Stimulated activated CD4-positive, alpha-beta T cell treated with anti-CD3 and anti-CD28 coated beads, TNF-alpha, amount 100 ng/mL, for 1 hour (primary cell): ENCODE results near the gene LBX2.

Experiments
- DNase-seq, 3 donors: peaks; one replicate each; pipeline ENCODE4 v3.0.0-alpha.2; 2020; ENCODE audit warnings: low read depth in 3 of 3, low spot score in 1 of 3

LBX2 gene, protein sequence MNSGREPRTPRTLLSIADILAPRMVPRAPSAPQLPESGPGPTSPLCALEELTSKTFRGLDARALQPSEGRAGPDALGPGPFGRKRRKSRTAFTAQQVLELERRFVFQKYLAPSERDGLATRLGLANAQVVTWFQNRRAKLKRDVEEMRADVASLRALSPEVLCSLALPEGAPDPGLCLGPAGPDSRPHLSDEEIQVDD

DNA sequence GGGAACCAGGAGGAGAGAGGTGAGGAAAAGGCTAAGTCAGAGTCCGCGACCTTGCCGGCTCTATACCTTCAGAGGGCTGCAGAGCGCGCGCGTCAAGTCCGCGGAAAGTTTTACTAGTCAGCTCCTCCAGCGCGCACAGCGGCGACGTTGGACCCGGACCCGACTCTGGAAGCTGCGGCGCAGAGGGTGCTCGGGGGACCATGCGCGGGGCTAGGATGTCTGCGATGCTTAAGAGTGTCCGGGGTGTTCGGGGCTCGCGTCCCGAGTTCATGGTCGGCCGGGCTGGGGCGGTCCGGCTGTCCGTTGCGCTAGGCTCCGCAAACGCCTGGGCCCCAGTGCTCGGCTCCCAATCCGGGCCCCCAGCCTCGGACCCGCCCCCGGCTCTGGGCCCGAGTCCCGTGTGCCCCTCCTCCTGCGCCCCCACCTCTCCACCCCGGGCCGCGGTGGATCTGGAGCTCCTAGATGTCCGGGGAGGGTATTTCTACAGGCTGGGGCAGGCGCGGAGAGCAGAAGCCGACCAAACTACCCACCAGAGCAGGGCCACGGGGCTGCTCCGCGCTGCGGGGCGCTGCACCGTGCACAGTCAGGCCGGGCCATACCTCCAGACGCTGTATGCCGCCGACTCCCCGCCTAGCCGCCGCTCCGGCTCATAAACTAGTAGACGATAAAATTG lies at the start of gene LBX2:
Gene LBX2, minus strand, starts transcription at position 337 of the 673 bp plus-strand sequence. Its CDS starts 66 bp downstream, at position 271.
- no peak for DNase-seq

DNA sequence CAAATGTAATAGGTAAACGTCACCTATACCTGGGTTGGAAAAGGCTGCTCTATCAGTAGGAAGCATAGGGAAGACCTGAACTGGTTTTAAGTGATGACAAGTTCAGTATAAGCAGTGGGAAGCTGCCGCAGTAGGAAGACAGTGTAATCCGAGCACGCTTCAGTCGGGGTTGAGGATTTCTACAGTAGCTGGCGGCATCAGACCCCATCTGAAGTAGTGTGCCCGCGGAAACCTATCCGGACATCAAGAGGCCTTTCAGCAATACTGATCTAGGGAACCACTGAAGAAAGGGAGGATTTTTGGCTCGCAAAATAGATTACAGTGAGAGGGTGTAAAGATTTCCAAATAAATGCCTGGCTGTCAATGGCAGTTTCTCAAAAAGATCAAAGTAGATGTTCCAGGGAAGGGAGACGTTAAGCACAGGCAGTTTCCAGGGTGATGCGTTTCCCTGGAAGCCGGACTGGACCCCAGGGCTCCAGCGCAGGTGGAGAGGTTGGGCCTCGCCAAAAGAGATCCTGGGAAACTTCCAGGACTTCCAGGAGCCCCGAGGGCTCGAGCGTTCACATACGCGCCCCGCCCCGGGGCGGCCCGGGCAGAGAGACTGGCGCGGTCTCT lies 49.0 kb upstream of the LBX2 start:
- DNase-seq = no peak

DNA sequence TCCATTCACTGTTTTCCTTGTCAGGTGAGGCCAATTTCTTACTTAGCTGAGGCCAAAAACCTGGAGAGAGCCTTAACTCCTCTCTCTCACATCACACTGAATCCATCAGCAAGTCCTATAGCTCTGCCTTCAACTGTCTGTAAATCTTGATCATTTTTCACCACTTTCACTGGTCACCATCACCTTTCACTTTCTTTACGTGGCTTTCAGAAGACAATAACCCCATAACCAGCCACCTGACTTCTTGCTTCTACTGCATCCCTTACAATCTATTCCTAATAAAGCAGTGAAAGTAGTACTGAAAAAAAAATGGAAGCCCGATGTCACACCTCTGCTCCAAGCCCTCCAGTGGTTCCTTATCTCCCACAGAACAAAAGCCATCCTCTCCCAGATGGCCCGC lies 46.6 kb upstream of the LBX2 start:
- DNase-seq = no peak

DNA sequence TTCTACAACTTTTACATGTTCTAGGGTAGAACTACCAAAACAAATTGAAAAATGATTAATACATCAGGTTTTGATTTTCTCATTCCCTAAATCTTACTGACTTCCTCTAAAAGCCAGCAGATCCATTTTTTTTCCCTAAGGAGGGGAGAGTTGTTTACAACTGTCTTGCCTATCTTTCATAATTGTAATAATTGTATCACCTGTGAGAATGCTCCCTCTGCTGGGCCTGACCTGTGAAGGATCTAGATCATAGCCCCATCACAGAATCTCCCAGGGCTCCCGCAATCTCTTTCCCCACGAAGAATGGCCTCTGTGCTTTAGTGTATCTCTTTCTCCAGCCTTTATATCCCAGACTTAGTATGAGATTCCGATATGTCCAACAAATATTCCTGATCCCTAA lies 45.2 kb upstream of the LBX2 start:
- DNase-seq = no peak

DNA sequence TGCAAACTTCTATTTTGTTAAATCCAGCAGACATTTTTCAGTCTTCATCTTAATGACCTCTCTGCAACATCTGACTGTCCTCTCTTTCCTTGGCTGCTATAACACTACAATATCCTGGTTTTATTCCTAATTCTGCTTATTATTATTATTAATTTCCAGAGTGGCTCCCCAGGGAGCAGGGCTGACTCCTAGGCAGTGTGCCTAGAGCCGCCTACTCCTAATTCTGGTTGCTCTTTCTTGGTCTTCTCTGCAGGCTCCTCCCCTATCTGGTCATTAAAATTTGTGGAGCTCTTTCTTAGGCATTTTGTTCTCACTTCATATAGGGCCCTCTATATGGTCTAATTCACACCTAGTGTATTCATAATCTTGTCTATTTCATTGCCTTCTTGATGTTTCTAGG lies 43.6 kb upstream of the LBX2 start:
- DNase-seq = no peak

DNA sequence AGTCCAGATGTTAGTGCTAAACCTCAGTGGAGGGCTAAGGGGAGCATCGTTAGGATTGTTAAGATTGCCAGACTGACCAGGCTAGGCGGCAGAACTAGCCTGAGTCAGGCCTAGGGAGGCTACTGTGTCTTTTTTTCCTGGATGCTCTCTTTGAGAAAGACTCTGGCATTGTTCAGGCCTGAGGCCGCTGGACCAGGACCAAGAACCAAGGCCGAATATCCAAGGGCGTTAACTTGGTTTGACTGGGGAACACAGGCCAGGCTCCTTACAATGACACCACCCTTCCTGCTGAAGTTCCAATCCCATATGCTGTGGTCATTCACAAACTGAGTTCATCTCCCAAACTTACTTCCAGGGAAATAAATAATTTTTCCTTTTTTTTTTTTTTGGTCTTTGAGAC lies 40.9 kb upstream of the LBX2 start:
- DNase-seq = no peak

DNA sequence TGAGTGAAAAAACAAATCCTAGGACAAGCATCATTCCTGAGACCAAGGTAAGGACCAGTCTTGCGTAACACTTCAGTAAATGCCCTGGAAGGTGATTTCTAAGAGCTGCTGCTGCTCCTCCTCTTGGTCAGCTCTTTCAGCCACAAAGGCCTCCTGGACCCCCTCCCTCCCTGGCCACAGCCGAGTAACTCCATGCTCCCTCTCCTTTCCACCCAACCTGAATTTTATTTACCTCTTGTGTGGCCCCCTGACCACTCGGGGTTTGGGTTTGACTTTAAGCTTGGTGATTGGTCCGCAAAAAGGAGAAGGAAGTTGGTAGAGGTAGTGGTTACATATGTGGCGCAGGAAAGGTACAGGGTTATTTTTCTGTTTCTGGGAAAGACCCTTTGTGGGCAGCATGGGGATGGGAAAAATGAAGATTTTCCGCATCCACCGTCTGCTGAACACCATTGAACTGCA lies 39.5 kb upstream of the LBX2 start:
- DNase-seq = no peak

DNA sequence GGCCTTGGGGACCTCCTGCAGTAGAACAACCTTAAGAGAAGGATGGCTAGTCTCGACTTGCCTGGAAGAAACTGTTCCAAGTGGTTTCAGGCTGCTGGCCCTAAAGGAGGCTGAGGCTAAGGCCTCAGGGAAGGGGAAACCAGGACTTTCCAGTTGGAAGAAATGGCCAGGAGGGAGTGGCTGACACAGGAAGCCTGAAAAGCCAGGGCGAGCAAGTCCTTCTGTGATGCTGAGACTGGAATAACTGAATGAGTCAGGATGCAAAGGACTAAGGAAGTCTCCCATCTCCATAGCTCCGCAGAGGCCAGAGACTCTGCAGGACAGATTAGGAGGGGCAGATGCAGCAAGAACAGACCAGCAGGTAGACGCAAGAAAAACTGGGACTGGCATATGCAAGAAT lies 37.7 kb upstream of the LBX2 start:
- DNase-seq = no peak

DNA sequence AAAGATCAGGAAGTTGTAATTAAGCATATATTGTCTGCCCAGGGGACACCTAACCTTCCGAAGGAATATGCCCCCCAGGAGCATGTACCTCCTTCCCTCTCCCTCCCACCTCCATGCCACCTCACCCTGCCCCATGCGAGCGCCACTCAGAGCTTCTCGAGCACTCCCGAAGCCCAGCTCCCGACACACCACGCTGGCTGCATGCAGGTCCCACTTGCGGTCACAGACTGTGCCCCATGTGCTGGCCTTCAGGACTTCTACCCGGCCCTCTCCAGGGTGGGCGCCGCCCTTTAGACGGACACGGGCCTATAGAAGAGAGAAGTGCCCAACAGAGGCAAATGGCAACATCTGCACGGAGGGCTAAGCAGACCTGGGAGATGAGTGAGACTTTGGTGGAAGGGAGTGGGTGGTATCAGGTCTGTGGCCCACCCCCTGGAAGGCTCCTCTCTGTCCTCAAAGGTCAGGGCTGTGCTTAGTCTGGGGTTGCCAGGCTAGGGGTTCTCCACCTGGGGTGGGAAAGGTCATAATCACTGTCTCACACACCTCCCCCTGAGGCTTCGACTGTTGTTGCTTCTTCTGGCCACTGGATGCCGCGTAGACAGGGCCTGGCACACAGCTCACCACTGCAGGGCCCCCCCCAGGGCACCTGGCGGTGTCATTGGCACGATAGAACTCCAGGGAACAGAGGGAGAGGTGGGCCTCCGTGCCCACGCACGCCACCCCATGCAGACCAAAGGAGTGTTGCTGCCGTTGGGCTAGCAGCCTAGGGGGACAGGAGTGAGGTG lies 37.0 kb upstream of the LBX2 start:
- DNase-seq = no peak

DNA sequence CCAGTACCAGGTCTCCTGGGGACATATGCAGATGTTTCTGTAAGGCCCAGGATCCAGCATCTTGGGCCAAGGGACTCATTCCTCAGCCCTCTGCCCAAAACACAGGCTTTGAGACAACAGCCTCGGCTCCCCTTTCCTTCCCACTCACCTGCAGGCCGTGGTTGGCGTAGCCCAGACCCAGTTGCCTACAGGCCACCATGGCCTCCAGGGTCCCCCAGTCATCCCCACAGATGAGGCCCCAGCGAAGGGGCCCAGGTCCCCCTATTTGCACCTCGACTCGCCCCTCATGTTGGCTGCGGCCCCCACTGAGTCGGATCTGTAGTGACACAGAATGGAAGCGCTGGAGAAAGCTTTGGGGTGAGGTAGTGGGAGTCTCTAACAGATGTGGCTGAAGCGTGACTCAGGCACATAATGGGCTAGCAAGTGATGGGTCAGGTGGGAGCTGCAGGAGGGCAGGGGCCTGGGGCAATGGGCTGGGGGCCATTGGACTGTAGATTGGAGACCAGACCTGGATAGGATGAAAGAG lies 36.1 kb upstream of the LBX2 start:
- DNase-seq = no peak

DNA sequence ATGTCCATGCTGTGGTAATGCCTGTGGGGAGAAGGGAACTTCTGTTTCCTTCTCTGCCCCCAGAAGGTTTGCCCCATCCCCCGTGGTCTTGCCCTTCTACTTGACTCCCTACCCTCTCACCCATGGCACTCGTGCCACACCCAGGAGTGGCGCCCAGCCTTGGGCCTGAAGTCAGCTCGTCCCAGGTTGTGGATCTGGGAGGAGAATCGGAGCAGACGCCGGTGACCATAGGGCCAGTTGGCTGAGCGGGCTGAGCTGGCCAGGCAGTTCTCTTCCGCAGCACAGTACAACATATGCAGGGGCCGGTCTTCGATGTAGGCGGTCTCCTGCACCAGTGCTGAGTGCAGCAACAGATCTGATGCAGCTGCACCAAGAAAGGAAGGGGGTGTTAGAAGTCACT lies 35.0 kb upstream of the LBX2 start:
- DNase-seq = no peak

DNA sequence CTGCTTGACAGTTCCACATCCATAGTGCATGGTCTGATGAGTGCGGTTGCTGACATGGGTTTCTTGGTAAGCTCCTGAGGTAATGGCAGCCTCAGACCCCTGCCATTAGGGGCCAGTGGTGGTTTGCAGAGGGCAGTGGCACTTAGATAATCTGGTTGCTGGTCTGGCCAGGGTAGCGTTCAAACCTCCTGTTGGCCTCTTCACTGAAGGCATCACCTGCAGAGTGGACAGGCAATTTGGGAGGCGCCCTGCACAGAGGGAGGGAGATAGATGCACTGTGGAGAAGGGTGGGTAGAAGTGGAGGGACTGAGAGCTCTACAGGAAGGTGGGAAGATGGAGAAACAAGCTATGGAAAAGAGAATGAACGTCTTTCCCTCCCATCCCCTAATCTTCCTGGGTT lies 34.1 kb upstream of the LBX2 start:
- no peak for DNase-seq

DNA sequence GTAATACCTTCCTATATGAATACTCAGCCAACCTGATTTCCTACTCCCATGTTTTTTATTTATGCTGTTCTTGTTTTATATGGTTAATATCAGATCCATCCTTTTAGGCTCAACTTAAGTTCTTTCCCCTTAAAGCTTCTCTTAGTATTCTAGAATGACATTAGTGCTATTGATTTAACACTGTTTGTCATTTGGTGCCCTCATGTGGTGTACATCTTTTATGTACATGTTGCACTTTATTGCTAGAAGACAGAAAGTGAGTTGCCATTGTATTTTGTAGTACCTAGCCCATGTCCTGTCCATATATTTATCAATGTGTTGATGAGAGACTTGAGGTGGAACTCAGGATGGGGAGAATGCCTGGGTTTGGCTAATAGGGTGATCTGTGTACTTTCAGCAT lies 32.8 kb upstream of the LBX2 start:
- DNase-seq = no peak

DNA sequence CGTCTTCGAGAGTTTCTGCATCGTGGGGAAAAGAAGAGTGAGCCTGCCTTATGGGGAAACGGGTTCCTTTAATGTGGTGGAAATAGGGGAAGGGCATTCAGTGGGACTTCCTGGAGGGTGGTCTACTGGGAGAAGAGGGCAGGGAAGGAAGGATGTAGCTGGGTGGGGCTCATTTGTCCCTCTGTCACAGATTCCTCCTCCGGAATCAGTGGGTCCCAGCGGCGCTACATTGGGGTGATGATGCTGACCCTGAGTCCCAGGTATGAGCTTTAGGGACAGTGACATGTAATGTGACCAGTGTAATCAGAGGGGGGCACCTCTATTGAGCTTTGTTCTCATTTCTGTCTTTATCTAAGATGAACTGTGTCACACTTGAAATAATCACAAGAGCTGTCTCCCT lies 32.3 kb upstream of the LBX2 start:
- no peak for DNase-seq

DNA sequence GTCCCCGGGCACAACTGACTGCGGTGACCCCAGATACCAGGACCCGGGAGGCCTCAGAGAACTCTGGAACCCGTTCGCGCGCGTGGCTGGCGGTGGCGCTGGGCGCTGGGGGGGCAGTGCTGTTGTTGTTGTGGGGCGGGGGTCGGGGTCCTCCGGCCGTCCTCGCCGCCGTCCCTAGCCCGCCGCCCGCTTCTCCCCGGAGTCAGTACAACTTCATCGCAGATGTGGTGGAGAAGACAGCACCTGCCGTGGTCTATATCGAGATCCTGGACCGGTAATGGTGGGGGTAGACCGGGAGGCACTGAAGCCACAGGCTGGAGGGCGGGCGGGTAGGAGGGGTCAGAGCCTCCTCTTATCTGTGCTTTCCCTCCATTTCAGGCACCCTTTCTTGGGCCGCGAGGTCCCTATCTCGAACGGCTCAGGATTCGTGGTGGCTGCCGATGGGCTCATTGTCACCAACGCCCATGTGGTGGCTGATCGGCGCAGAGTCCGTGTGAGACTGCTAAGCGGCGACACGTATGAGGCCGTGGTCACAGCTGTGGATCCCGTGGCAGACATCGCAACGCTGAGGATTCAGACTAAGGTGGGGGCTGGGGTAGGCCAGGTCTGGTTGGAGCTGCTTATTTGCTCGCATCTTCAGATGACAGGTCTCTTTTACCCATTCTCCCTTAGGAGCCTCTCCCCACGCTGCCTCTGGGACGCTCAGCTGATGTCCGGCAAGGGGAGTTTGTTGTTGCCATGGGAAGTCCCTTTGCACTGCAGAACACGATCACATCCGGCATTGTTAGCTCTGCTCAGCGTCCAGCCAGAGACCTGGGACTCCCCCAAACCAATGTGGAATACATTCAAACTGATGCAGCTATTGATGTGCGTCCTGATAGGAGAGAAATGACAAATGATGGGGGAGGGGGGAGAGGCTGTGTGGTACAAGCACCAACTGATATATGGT lies 31.1 kb upstream of the LBX2 start:
- no peak for DNase-seq

DNA sequence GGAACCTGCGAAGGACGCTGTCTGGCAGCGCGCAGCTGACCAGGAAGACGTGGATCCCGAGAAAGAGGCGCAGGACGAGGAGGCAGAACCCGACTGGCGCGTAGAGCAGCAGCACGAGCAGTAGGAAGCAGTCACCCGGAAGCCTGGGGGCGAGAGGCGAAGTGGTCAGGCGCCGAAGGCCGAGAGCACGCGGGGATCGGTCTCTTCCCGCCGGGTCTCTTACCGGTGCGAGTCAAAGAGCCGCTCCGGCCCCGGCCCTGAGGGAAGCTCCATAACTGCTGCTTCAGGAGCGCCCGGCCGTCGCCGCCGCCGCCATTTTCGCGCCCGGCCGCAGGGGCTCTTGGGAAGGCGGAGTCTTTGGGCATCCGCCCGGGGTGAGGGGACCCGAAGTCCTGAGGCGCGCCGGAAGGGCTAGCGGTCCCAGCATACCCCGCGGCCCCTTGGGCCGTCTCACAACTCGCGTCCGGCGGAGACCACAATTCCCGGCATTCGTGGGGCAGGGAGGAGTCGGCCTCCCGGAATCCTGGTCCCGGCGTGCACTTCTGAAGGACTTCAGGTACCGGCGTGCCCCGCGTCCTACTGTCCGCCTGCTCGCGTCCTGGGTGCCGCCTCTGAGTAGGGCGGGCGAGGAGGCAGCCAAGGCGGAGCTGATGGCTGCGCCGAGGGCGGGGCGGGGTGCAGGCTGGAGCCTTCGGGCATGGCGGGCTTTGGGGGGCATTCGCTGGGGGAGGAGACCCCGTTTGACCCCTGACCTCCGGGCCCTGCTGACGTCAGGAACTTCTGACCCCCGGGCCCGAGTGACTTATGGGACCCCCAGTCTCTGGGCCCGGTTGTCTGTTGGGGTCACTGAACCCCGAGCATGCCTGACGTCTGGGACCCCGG lies 30.2 kb upstream of the LBX2 start, which contains the start of the genes AUP1 and HTRA2:
Gene AUP1, minus strand, starts transcription at position 350 of the 882 bp plus-strand sequence. Its CDS starts 77 bp downstream, at position 273.
Gene HTRA2, plus strand, starts transcription at position 577 of the 882 bp plus-strand sequence. Its CDS starts 74 bp downstream, at position 651.
- peak; percentile 64 to 71 (median 68) for DNase-seq

DNA sequence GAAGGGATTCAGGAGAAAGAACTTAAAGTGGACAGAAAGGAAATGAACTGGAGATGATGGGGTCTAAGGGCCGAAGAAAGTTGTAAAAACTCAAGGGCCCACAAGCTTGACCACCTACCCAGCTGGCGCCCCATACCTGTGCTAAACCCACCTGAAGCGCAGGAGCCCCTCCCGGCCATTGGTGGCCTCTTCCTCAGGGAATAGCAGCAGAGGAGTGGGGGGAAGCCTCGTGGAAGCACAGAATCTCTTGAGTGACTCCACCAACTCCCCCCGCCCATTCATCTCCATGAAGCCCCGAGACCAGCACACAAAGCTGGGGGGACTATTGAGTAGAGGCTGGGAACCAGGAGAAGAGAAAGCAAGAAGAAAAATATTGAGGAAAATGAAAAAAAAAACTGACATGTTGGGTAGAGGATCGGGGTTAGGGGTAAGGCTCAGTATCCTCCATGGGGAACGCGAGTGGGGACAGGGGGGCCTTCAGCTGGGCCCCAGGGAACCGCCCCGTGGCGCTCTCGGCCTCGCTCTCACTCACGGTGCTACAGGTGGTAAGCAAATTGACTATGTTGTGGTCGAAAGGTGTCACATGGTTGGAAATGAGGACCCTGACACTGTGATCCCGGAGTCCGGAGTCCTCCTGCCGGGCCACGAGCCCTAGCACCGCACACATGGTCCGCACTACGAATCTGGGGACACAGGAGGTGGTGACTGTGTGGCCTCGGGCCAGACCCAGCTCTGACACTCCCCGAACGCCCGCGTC lies 29.4 kb upstream of the LBX2 start:
- no peak for DNase-seq

DNA sequence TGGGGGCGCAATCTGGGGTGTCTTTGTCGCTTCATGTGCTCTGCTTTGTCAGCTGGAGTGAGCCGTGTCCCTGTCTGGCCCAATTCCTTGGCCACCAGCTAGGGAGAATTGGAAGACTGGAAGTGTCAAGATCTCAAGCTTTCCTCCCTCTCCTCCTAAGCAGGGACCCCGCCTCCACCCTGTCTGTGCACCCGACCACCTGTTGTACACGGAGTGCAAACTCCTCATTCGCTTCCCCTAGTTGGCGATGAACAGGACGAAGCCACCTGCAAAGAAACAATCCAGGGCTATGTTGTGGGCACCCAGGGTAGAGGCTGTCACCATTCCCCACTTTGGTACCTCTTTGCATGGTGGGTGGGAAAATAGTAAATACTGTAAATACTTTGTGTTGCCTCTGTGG lies 28.3 kb upstream of the LBX2 start:
- no peak for DNase-seq
